Type B pancreatic cell (in vitro differentiated cells): ENCODE measurements around the gene FBXO27. TPM values are rescaled to one million over a fixed set of nuclear protein-coding genes. Genes with fewer than 3 reads are reported as not detected.

ENCODE experiments used
- DNase-seq: peaks from one replicate; pipeline ENCODE4 v3.0.0; 2021; ENCODE audit warnings: mixed read lengths; ENCODE audit not compliant: unreplicated experiment; ENCODE audit errors: extremely low spot score
- H3K27ac Mint-ChIP-seq: 2 replicates; pipeline ENCODE4 v1.8.0; 2021; ENCODE audit warnings: mild to moderate bottlenecking, mixed read lengths
- H3K27me3 Mint-ChIP-seq: 2 replicates; pipeline ENCODE4 v1.8.0; 2021; ENCODE audit warnings: mixed read lengths
- H3K36me3 Mint-ChIP-seq: 2 replicates; pipeline ENCODE4 v1.8.0; 2021; ENCODE audit warnings: mixed read lengths
- H3K4me1 Mint-ChIP-seq: one replicate; pipeline ENCODE4 v1.8.0; 2021; ENCODE audit warnings: mixed read lengths; ENCODE audit not compliant: unreplicated experiment
- H3K4me3 Mint-ChIP-seq: 2 replicates; pipeline ENCODE4 v1.8.0; 2021; ENCODE audit warnings: mild to moderate bottlenecking, mixed read lengths
- H3K9me3 Mint-ChIP-seq: 2 replicates; pipeline ENCODE4 v1.8.0; 2021; ENCODE audit warnings: mixed read lengths
- CTCF ChIP-seq: fragments of 200-600 bp; sonication (generic); conservative IDR thresholded peaks from 2 replicates; pipeline ENCODE4 v1.5.0; 2021; ENCODE audit warnings: antibody characterized with exemption, mild to moderate bottlenecking
- total RNA-seq: library from RNA; stranded (reverse); gene quantifications from 2 replicates; pipeline ENCODE4 v1.2.1, GENCODE V29; 2021; ENCODE audit warnings: low replicate concordance

The FBXO27 gene
- total RNA-seq, 1 donor from 2014 or later: 8.2 TPM

GRCh38 chr19:38975214-38975860 is 57.0 kb downstream of the FBXO27 start, which contains the start of gene FBXO17:
FBXO17 (minus strand) TSS chr19:38975742; CDS start chr19:38950319, 25,423 bp downstream.
- Mint-ChIP-seq H3K27ac (peak within 1 kb of the TSS; percentile 90), H3K27me3 (no peaks in the 10 kb centered on the region), H3K36me3 (no peaks in the 10 kb centered on the region), H3K4me3 (peak within 1 kb of the TSS; percentile 97), H3K9me3 (no peaks in the 10 kb centered on the region), H3K4me1 (peaks cover 31% of the 10 kb centered on the region)
- TF ChIP-seq CTCF: no peak
- DNase-seq: peak; percentile 75

GRCh38 chr19:38974624-38975213 is 57.6 kb downstream of the FBXO27 start:
- TF ChIP-seq CTCF: peak; percentile 51
- no peak for DNase-seq

More at GRCh38 chr19:38974624-38975213, 57.6 kb downstream of the FBXO27 start:
- peak overlapping the region; percentile 97 for H3K4me3 Mint-ChIP-seq
- H3K4me1 Mint-ChIP-seq: peaks cover 31% of the 10 kb centered on the region
- no peaks in the 10 kb centered on the region for H3K27me3 Mint-ChIP-seq
- H3K36me3 Mint-ChIP-seq: no peaks in the 10 kb centered on the region
- H3K9me3 Mint-ChIP-seq: no peaks in the 10 kb centered on the region
- peak overlapping the region; percentile 90 for H3K27ac Mint-ChIP-seq

Other genes starting within 250 kb of the FBXO27 start
- not detected in 2 replicates for gene LGALS7B, start 243.3 kb downstream of the FBXO27 start, total RNA-seq
- gene LGALS4, start 219.6 kb downstream of the FBXO27 start, total RNA-seq: 33.4 and 104 TPM in 2 replicates
- gene ECH1, start 200.8 kb downstream of the FBXO27 start, total RNA-seq: 134 and 142 TPM in 2 replicates
- 338 and 451 TPM in 2 replicates for gene HNRNPL, start 182.6 kb downstream of the FBXO27 start, total RNA-seq
- 1.7 and 3.4 TPM in 2 replicates for gene RINL, start 154.3 kb downstream of the FBXO27 start, total RNA-seq
- gene SIRT2, start 132.9 kb downstream of the FBXO27 start, total RNA-seq: 43.7 and 46.0 TPM in 2 replicates
- gene NFKBIB, start 132.6 kb downstream of the FBXO27 start, total RNA-seq: 13.7 and 21.1 TPM in 2 replicates
- gene CCER2, start 120.4 kb downstream of the FBXO27 start, total RNA-seq: 0.55 and 1.2 TPM in 2 replicates
- 29.4 and 32.3 TPM in 2 replicates for gene SARS2, start 101.8 kb downstream of the FBXO27 start, total RNA-seq
- 45.6 and 58.0 TPM in 2 replicates for gene MRPS12, start 101.6 kb downstream of the FBXO27 start, total RNA-seq
- gene FBXO17, start 56.8 kb downstream of the FBXO27 start, total RNA-seq: 10.6 and 26.0 TPM in 2 replicates
- 0.29 and 0.31 TPM in 2 replicates for gene ACP7, start 51.8 kb upstream of the FBXO27 start, total RNA-seq
- 52.1 and 64.3 TPM in 2 replicates for gene PAK4, start 93.2 kb upstream of the FBXO27 start, total RNA-seq
- 19.0 and 22.6 TPM in 2 replicates for gene NCCRP1, start 164.4 kb upstream of the FBXO27 start, total RNA-seq
- not detected in 2 replicates for gene SYCN, start 171.7 kb upstream of the FBXO27 start, total RNA-seq
- not detected in 2 replicates for gene IFNL3, start 212.5 kb upstream of the FBXO27 start, total RNA-seq
- gene IFNL4, start 216.3 kb upstream of the FBXO27 start, total RNA-seq: not detected in 2 replicates
- not detected in 2 replicates for gene IFNL2, start 235.8 kb upstream of the FBXO27 start, total RNA-seq